ENCODE results near the gene PLAAT4.

DNA sequence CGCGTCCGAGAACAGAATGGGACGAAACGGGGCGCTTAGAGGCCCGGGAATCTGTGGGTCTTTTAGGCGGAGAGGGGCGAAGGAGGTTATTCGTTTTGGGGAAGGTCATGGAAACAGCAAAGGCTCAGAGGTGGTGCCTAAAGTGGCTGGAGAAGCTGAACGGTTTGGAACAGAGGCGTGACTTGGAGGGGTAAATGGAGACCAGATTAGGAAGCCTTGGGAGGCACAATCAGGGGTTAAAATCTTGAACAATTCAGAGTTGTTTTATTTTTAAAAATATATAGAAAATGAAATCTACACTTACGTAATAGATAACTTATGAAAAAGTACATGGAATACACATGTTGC is 45.4 kb upstream of the PLAAT4 start:
- TF ChIP-seq, protein P1, sequence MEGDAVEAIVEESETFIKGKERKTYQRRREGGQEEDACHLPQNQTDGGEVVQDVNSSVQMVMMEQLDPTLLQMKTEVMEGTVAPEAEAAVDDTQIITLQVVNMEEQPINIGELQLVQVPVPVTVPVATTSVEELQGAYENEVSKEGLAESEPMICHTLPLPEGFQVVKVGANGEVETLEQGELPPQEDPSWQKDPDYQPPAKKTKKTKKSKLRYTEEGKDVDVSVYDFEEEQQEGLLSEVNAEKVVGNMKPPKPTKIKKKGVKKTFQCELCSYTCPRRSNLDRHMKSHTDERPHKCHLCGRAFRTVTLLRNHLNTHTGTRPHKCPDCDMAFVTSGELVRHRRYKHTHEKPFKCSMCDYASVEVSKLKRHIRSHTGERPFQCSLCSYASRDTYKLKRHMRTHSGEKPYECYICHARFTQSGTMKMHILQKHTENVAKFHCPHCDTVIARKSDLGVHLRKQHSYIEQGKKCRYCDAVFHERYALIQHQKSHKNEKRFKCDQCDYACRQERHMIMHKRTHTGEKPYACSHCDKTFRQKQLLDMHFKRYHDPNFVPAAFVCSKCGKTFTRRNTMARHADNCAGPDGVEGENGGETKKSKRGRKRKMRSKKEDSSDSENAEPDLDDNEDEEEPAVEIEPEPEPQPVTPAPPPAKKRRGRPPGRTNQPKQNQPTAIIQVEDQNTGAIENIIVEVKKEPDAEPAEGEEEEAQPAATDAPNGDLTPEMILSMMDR (conservative IDR thresholded peaks at IDR 0.05; ENCODE audit: low read length), result no peak
- no peak for TF ChIP-seq EZH2phosphoT487 (IDR thresholded peaks at IDR 0.05; ENCODE audit: borderline replicate concordance, low read depth, low read length)

Data from OCI-LY7 (cell line).